Testis (tissue), 2 donors: ENCODE measurements around the gene DYNLT3.

Source experiments
- CTCF ChIP-seq, 3 experiments: fragments of 450-650 bp in 2 of 3; fragments of 200-600 bp in 1 of 3; sonication (generic) in 1 of 3; IDR thresholded peaks; one replicate each; pipeline ENCODE4 v1.5.1; 2016 to 2019; ENCODE audit warnings: antibody characterized with exemption in 3 of 3, mild to moderate bottlenecking in 2 of 3, moderate library complexity in 1 of 3
- POLR2A ChIP-seq: fragments of 450-650 bp; IDR thresholded peaks from one replicate; pipeline ENCODE4 v1.6.1; 2017; ENCODE audit warnings: antibody characterized with exemption, mild to moderate bottlenecking, moderate library complexity

GRCh38 chrX:37895795-37896510 lies 48.6 kb upstream of the DYNLT3 start:
- no peak for TF ChIP-seq CTCF (IDR thresholded peaks at IDR 0.05)
- no peak for TF ChIP-seq POLR2A
